ENCODE results near the gene KCNN3.
A peak's percentile ranks its signal among the peaks of the same experiment; 100 is the strongest.

KCNN3 gene

GRCh38 chr1:154838461-154838860 is 31.6 kb downstream of the KCNN3 start:
- DNase-seq (ENCODE audit: low spot score), result no peak
- TF ChIP-seq CTCF (IDR thresholded peaks at IDR 0.05; ENCODE audit: extremely low read depth, missing control alignments), result no peak

GRCh38 chr1:154837672-154838171 is 32.4 kb downstream of the KCNN3 start:
- no peak for TF ChIP-seq CTCF (IDR thresholded peaks at IDR 0.05; ENCODE audit: extremely low read depth, missing control alignments)
- DNase-seq (ENCODE audit: low spot score), result peak; percentile 52

- TF ChIP-seq CTCF (IDR thresholded peaks at IDR 0.05; ENCODE audit: extremely low read depth, missing control alignments), result no peak
- no peak for DNase-seq (ENCODE audit: low spot score)
These were observed 32.9 kb downstream of the KCNN3 start for GRCh38 chr1:154837034-154837671.

GRCh38 chr1:154835531-154836324 is 34.4 kb downstream of the KCNN3 start:
- no peak for DNase-seq (ENCODE audit: low spot score)
- TF ChIP-seq CTCF (IDR thresholded peaks at IDR 0.05; ENCODE audit: extremely low read depth, missing control alignments), result no peak

- no peak for DNase-seq (ENCODE audit: low spot score)
- no peak for TF ChIP-seq CTCF (IDR thresholded peaks at IDR 0.05; ENCODE audit: extremely low read depth, missing control alignments)
These were observed 36.2 kb downstream of the KCNN3 start for GRCh38 chr1:154833841-154834240.

- no peak for TF ChIP-seq CTCF (IDR thresholded peaks at IDR 0.05; ENCODE audit: extremely low read depth, missing control alignments)
- DNase-seq (ENCODE audit: low spot score), result no peak
These were observed 36.9 kb downstream of the KCNN3 start for GRCh38 chr1:154833209-154833608.

- no peak for DNase-seq (ENCODE audit: low spot score)
- TF ChIP-seq CTCF (IDR thresholded peaks at IDR 0.05; ENCODE audit: extremely low read depth, missing control alignments), result no peak
These were observed 37.7 kb downstream of the KCNN3 start for GRCh38 chr1:154832384-154832783.
